HepG2 (cell line): ENCODE measurements around the gene PLXNB2. TPM values are rescaled to one million over a fixed set of nuclear protein-coding genes. Genes with fewer than 3 reads are reported as not detected.
A peak's percentile ranks its signal among the peaks of the same experiment; 100 is the strongest.

Experiments
- BCL6 ChIP-seq: IDR thresholded peaks from 2 replicates; pipeline ENCODE4 v1.6.1; 2016; ENCODE audit warnings: missing genetic modification reagents, missing compliant biosample characterization
- CENPX ChIP-seq: sonication (generic); formaldehyde crosslinking; IDR thresholded peaks from 2 replicates; pipeline ENCODE4 v1.9.0; 2021; ENCODE audit warnings: mild to moderate bottlenecking, missing genetic modification reagents, moderate library complexity
- CREM ChIP-seq, 2 experiments: sonication (generic) in 1 of 2; formaldehyde crosslinking in 1 of 2; IDR thresholded peaks; 2 replicates each; pipeline versions ENCODE4 v1.4.0 to v1.6.1; 2016 to 2020; ENCODE audit warnings: antibody characterized with exemption in 1 of 2, mild to moderate bottlenecking in 1 of 2, missing genetic modification reagents in 1 of 2
- FOSL2 ChIP-seq: sonication (generic); formaldehyde crosslinking; IDR thresholded peaks from 2 replicates; pipeline ENCODE4 v1.4.0; 2020; ENCODE audit warnings: missing genetic modification reagents
- HCFC1 ChIP-seq: fragments of 150-350 bp; IDR thresholded peaks from 2 replicates; pipeline ENCODE4 v1.6.1; 2014; ENCODE audit warnings: low read depth, low read length
- KDM6A ChIP-seq: IDR thresholded peaks from 2 replicates; pipeline ENCODE4 v1.6.1; 2016; ENCODE audit warnings: low read depth
- MTF1 ChIP-seq: sonication (generic); formaldehyde crosslinking; IDR thresholded peaks from 2 replicates; pipeline ENCODE4 v1.5.0; 2020; ENCODE audit warnings: missing genetic modification reagents
- NCOA1 ChIP-seq: sonication (generic); formaldehyde crosslinking; IDR thresholded peaks from 2 replicates; pipeline ENCODE4 v1.9.0; 2021; ENCODE audit warnings: missing genetic modification reagents
- NFE2L1 ChIP-seq: sonication (generic); formaldehyde crosslinking; IDR thresholded peaks from 2 replicates; pipeline ENCODE4 v1.4.0; 2020; ENCODE audit warnings: missing genetic modification reagents, mild to moderate bottlenecking, borderline replicate concordance
- NR2F1 ChIP-seq, 2 experiments: fragments of 450-650 bp in 1 of 2; formaldehyde crosslinking in 1 of 2; IDR thresholded peaks; 2 replicates each; pipeline versions ENCODE4 v1.5.0 to v1.6.1; 2016 to 2020; ENCODE audit warnings: mild to moderate bottlenecking in 1 of 2, missing compliant biosample characterization in 1 of 2, missing genetic modification reagents in 1 of 2, moderate library complexity in 1 of 2
- RBFOX2 ChIP-seq: fragments of 200-400 bp; formaldehyde crosslinking; IDR thresholded peaks from 2 replicates; pipeline ENCODE4 v1.6.1; 2017; ENCODE audit warnings: low read depth, mild to moderate bottlenecking, low read length
- RBM39 ChIP-seq: fragments of 200-400 bp; formaldehyde crosslinking; IDR thresholded peaks from one replicate; pipeline ENCODE4 v1.6.1; 2018; ENCODE audit warnings: antibody characterized with exemption, mild to moderate bottlenecking, low read depth, low read length; ENCODE audit not compliant: poor library complexity, severe bottlenecking
- REL ChIP-seq: sonication (generic); formaldehyde crosslinking; conservative IDR thresholded peaks from 2 replicates; pipeline ENCODE4 v1.8.0; 2022; ENCODE audit warnings: mild to moderate bottlenecking, missing genetic modification reagents, moderate library complexity
- RFX1 ChIP-seq: fragments of 450-650 bp; IDR thresholded peaks from 2 replicates; pipeline ENCODE4 v1.6.1; 2017
- SRF ChIP-seq: IDR thresholded peaks from 2 replicates; pipeline ENCODE4 v1.6.1; 2011; ENCODE audit warnings: mild to moderate bottlenecking, low read depth, low read length, moderate library complexity
- SSRP1 ChIP-seq: IDR thresholded peaks from 2 replicates; pipeline ENCODE4 v1.6.1; 2016; ENCODE audit warnings: control low read depth
- ZBTB7A ChIP-seq: sonication (generic); formaldehyde crosslinking; IDR thresholded peaks from 2 replicates; pipeline ENCODE4 v1.8.0; 2022; ENCODE audit warnings: mild to moderate bottlenecking, missing genetic modification reagents
- ZFP37 ChIP-seq: sonication (generic); formaldehyde crosslinking; IDR thresholded peaks from 2 replicates; pipeline ENCODE4 v1.4.0; 2020; ENCODE audit warnings: missing genetic modification reagents, borderline replicate concordance
- ZNF180 ChIP-seq: sonication (generic); formaldehyde crosslinking; IDR thresholded peaks from 2 replicates; pipeline ENCODE4 v1.4.0; 2020; ENCODE audit warnings: low read depth, missing genetic modification reagents, borderline replicate concordance
- ZNF24 ChIP-seq: fragments of 450-650 bp; IDR thresholded peaks from 2 replicates; pipeline ENCODE4 v1.6.1; 2017; ENCODE audit warnings: antibody characterized with exemption, mild to moderate bottlenecking
- ZNF253 ChIP-seq: sonication (generic); formaldehyde crosslinking; IDR thresholded peaks from 2 replicates; pipeline ENCODE4 v1.8.0; 2022; ENCODE audit warnings: mild to moderate bottlenecking, missing genetic modification reagents, borderline replicate concordance
- ZNF260 ChIP-seq: sonication (generic); formaldehyde crosslinking; IDR thresholded peaks from 2 replicates; pipeline ENCODE4 v1.4.0; 2020; ENCODE audit warnings: missing genetic modification reagents, low read depth, mild to moderate bottlenecking, borderline replicate concordance
- ZNF317 ChIP-seq: sonication (generic); formaldehyde crosslinking; IDR thresholded peaks from 2 replicates; pipeline ENCODE4 v1.5.0; 2020; ENCODE audit warnings: mild to moderate bottlenecking, missing genetic modification reagents
- ZNF577 ChIP-seq: sonication (generic); formaldehyde crosslinking; IDR thresholded peaks from 2 replicates; pipeline ENCODE4 v1.4.0; 2020; ENCODE audit warnings: mild to moderate bottlenecking, low read depth, missing genetic modification reagents, borderline replicate concordance
- polyA plus RNA-seq, 8 experiments: library from polyadenylated mRNA; depleted of rRNA in 3 of 8; stranded (reverse) in 7 of 8; unstranded in 1 of 8; fragments of >200 nt; fragmentation: Illumina TruSeq in 4 of 8; extraction: Trizol in 4 of 8; gene quantifications; 2 replicates each; pipeline versions ENCODE4 v1.2.1 to v1.2.3, GENCODE V29; 2011 to 2016; ENCODE audit warnings: low read depth in 4 of 8, missing spikeins in 1 of 8, mixed read lengths in 1 of 8; ENCODE audit not compliant: insufficient read depth in 1 of 8
- total RNA-seq, 5 experiments: library from RNA; depleted of rRNA; stranded (reverse); fragments of >200 nt; fragmentation: Illumina TruSeq; extraction: Trizol; gene quantifications; 2 replicates each; pipeline ENCODE4 v1.2.3, GENCODE V29; 2016; ENCODE audit warnings: low read depth in 1 of 5
- TF ChIP-seq, protein P1 (sequence below): IDR thresholded peaks from 2 replicates; pipeline ENCODE4 v1.6.1; 2012; ENCODE audit warnings: low read depth, low read length, improper control_type of control experiment
- TF ChIP-seq, protein P2 (sequence below): sonication (generic); formaldehyde crosslinking; IDR thresholded peaks from 2 replicates; pipeline ENCODE4 v1.5.0; 2020; ENCODE audit warnings: missing genetic modification reagents
- TF ChIP-seq, protein P3 (sequence below): IDR thresholded peaks from 2 replicates; pipeline ENCODE4 v1.6.1; 2016; ENCODE audit warnings: control low read depth
- TF ChIP-seq, protein P4 (sequence below): IDR thresholded peaks from 2 replicates; pipeline ENCODE4 v1.6.1; 2016; ENCODE audit warnings: low read depth, borderline replicate concordance

Gene PLXNB2
- total and polyA plus RNA-seq, 2 of the 13 experiments (the other 11 are each of a cell fraction or from before 2014, with no cell fraction given): 32.6 to 68.9 TPM

DNA sequence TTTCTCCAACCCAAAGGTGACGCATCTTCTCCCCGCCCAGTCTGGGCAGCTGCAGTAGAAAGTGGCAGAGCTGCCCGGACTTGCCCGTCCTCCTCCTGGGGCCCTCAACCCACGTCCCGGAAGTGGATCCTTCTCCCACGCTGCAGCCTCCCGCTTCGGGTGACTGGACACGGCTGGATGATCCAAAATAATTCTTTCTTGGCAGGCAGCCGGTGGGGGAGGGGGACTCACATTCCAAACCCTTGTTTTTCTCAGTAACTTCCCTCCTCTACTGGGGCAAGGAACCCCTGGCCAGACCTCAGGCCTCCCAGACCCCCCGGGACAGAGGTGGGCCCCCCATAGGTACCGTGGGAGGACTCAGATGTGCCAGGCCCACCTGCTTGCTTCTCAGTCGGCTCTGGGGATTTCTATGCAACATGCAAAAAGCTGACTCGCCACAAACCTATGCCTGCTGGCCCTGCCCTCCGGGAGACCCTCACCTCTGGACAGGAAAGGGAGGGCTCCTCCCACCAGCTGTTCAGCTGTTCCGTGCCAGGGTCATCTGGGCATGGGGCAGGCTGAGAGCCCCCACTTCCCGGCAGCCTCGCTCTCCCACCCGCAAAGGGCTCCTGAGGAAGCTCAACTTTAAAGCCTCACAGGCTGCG is 1.4 kb downstream of the PLXNB2 start (continued):
- TF ChIP-seq ZNF577 (CRISPR knock-in tag) (no peak), CREM (IDR thresholded peaks at IDR 0.05) (no peak), CREM (CRISPR knock-in tag; IDR thresholded peaks at IDR 0.05) (no peak), ZBTB7A (CRISPR knock-in tag) (peak; percentile 30; the same call in 1 of the 2 replicates), RBM39 (peak; percentile 45), CENPX (CRISPR knock-in tag) (no peak), REL (CRISPR knock-in tag) (no peak), SRF (no peak), ZNF180 (CRISPR knock-in tag) (no peak), FOSL2 (0 out of 2 replicates have a peak, but pooled peaks have one; percentile 42), NCOA1 (no peak), NFE2L1 (CRISPR knock-in tag) (no peak), RBFOX2 (no peak), KDM6A (no peak), ZNF317 (CRISPR knock-in tag) (no peak), MTF1 (CRISPR knock-in tag) (no peak), HCFC1 (no peak), BCL6 (CRISPR knock-in tag) (no peak), ZFP37 (no peak), NR2F1 (CRISPR knock-in tag; IDR thresholded peaks at IDR 0.05) (no peak), ZNF24 (no peak), ZNF253 (CRISPR knock-in tag) (no peak), ZNF260 (CRISPR knock-in tag) (no peak), SSRP1 (CRISPR knock-in tag) (no peak), RFX1 (no peak)
- TF ChIP-seq, protein P1, sequence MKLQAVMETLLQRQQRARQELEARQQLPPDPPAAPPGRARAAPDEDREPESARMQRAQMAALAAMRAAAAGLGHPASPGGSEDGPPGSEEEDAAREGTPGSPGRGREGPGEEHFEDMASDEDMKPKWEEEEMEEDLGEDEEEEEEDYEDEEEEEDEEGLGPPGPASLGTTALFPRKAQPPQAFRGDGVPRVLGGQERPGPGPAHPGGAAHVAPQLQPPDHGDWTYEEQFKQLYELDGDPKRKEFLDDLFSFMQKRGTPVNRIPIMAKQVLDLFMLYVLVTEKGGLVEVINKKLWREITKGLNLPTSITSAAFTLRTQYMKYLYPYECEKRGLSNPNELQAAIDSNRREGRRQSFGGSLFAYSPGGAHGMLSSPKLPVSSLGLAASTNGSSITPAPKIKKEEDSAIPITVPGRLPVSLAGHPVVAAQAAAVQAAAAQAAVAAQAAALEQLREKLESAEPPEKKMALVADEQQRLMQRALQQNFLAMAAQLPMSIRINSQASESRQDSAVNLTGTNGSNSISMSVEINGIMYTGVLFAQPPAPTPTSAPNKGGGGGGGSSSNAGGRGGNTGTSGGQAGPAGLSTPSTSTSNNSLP: no peak
- TF ChIP-seq, protein P2, sequence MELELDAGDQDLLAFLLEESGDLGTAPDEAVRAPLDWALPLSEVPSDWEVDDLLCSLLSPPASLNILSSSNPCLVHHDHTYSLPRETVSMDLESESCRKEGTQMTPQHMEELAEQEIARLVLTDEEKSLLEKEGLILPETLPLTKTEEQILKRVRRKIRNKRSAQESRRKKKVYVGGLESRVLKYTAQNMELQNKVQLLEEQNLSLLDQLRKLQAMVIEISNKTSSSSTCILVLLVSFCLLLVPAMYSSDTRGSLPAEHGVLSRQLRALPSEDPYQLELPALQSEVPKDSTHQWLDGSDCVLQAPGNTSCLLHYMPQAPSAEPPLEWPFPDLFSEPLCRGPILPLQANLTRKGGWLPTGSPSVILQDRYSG (CRISPR knock-in tag): no peak
- TF ChIP-seq, protein P3, sequence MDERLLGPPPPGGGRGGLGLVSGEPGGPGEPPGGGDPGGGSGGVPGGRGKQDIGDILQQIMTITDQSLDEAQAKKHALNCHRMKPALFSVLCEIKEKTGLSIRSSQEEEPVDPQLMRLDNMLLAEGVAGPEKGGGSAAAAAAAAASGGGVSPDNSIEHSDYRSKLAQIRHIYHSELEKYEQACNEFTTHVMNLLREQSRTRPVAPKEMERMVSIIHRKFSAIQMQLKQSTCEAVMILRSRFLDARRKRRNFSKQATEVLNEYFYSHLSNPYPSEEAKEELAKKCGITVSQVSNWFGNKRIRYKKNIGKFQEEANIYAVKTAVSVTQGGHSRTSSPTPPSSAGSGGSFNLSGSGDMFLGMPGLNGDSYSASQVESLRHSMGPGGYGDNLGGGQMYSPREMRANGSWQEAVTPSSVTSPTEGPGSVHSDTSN (CRISPR knock-in tag): no peak
- TF ChIP-seq, protein P4, sequence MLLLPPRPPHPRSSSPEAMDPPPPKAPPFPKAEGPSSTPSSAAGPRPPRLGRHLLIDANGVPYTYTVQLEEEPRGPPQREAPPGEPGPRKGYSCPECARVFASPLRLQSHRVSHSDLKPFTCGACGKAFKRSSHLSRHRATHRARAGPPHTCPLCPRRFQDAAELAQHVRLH (CRISPR knock-in tag): no peak
